Gastroesophageal sphincter (tissue), 4 donors: ENCODE data around the gene FAM184B. TPM values are rescaled to one million over a fixed set of nuclear protein-coding genes. Genes with fewer than 3 reads are reported as not detected.
"Not testable (repeated sequence)": the region's sequence is repeated elsewhere in the genome, so short reads cannot be mapped to it uniquely, and the experiment has no call there.

Experiments
- ATAC-seq: fragments of 150-250 bp; one replicate; pipeline ENCODE4 v1.9.1; 2016; ENCODE audit warnings: mild to moderate bottlenecking, moderate library complexity
- H3K27ac ChIP-seq, 4 donors: fragments of 200-600 bp; sonication (generic) in 3 of 4; 1 replicate in 3 of 4; 2 replicates in 1 of 4; pipeline ENCODE4 v1.5.1; 2016 to 2019
- H3K27me3 ChIP-seq: fragments of 200-600 bp; sonication (generic); one replicate; pipeline ENCODE4 v1.5.1; 2019
- H3K36me3 ChIP-seq, 2 donors: fragments of 200-600 bp; sonication (generic); one replicate each; pipeline ENCODE4 v1.5.1; 2019; ENCODE audit warnings: control low read depth in 1 of 2
- H3K4me1 ChIP-seq, 3 donors: fragments of 200-600 bp; sonication (generic); 1 replicate in 2 of 3; 2 replicates in 1 of 3; pipeline ENCODE4 v1.5.1; 2016 to 2019; ENCODE audit warnings: control low read depth in 2 of 3
- H3K4me3 ChIP-seq, 2 donors: fragments of 200-600 bp; sonication (generic); one replicate each; pipeline ENCODE4 v1.5.1; 2019; ENCODE audit warnings: mild to moderate bottlenecking in 1 of 2, moderate library complexity in 1 of 2
- H3K9me3 ChIP-seq, 3 donors: fragments of 200-600 bp; sonication (generic); one replicate each; pipeline ENCODE4 v1.5.1; 2017 to 2019; ENCODE audit warnings: control low read depth in 2 of 3
- CTCF ChIP-seq, 4 experiments: fragments of 200-600 bp in 2 of 4; fragments of 450-650 bp in 2 of 4; sonication (generic) in 1 of 4; IDR thresholded peaks; one replicate each; pipeline ENCODE4 v1.5.1; 2017 to 2019; ENCODE audit warnings: antibody characterized with exemption in 4 of 4, mild to moderate bottlenecking in 2 of 4, moderate library complexity in 2 of 4
- EP300 ChIP-seq: sonication (generic); formaldehyde crosslinking; IDR thresholded peaks from one replicate; pipeline ENCODE4 v1.6.1; 2017; ENCODE audit warnings: antibody characterized with exemption, mild to moderate bottlenecking
- POLR2A ChIP-seq, 2 donors: fragments of 450-650 bp; IDR thresholded peaks; one replicate each; pipeline ENCODE4 v1.6.1; 2017; ENCODE audit warnings: antibody characterized with exemption in 2 of 2, mild to moderate bottlenecking in 2 of 2, moderate library complexity in 1 of 2
- POLR2AphosphoS5 ChIP-seq: sonication (generic); formaldehyde crosslinking; IDR thresholded peaks from one replicate; pipeline ENCODE4 v1.6.1; 2017; ENCODE audit warnings: antibody characterized with exemption
- WGBS, 2 donors: methylation state at CpG; one replicate each; pipeline ENCODE4 v1.1.5; 2018; ENCODE audit warnings: low coverage in 1 of 2; 5-methylcytosine and 5-hydroxymethylcytosine counted together
- total RNA-seq, 4 donors: library from RNA; depleted of rRNA; stranded (reverse); fragments of >200 nt; gene quantifications; one replicate each; pipeline ENCODE4 v1.1.0, GENCODE V29; 2016

FAM184B gene
- total RNA-seq, 4 donors from 2014 or later = under 0.01 TPM; not detected in 3

- Histone ChIP-seq H3K4me1 (no peaks in the 10 kb centered on the region), H3K36me3 (no peaks in the 10 kb centered on the region), H3K9me3 (no peaks in the 10 kb centered on the region), H3K27me3 (peaks cover 6% of the 10 kb centered on the region), H3K27ac (no peak overlapping the region), H3K4me3 (no peak overlapping the region)
- WGBS, 2 donors = 72 to 88% methylated on average over 2 of the region's 2 CpGs
- TF ChIP-seq CTCF (IDR thresholded peaks at IDR 0.05) (no peak), POLR2AphosphoS5 (no peak), EP300 (no peak), POLR2A (IDR thresholded peaks at IDR 0.05) (no peak)
- no peak for ATAC-seq
These were observed 65.9 kb downstream of the FAM184B start for GRCh38 chr4:17715511-17715910.

- WGBS, 2 donors = 87 to 91% methylated on average over 5 of the region's 5 CpGs
- Histone ChIP-seq H3K27me3 (peaks cover 18% of the 10 kb centered on the region), H3K4me3 (no peak overlapping the region), H3K9me3 (no peaks in the 10 kb centered on the region), H3K4me1 (no peaks in the 10 kb centered on the region), H3K36me3 (no peaks in the 10 kb centered on the region), H3K27ac (no peak overlapping the region)
- TF ChIP-seq POLR2AphosphoS5 (no peak), POLR2A (IDR thresholded peaks at IDR 0.05) (no peak), CTCF (IDR thresholded peaks at IDR 0.05) (no peak), EP300 (no peak)
- no peak for ATAC-seq
These were observed 67.6 kb downstream of the FAM184B start for GRCh38 chr4:17713779-17714178.

GRCh38 chr4:17712166-17712565 is 69.3 kb downstream of the FAM184B start:
- Histone ChIP-seq H3K4me3 (no peak overlapping the region), H3K4me1 (no peaks in the 10 kb centered on the region), H3K27me3 (peaks cover 21% of the 10 kb centered on the region), H3K9me3 (no peaks in the 10 kb centered on the region), H3K27ac (no peak overlapping the region), H3K36me3 (no peaks in the 10 kb centered on the region)
- TF ChIP-seq EP300 (no peak), CTCF (IDR thresholded peaks at IDR 0.05) (no peak), POLR2A (IDR thresholded peaks at IDR 0.05) (no peak), POLR2AphosphoS5 (no peak)
- no peak for ATAC-seq
- 76 to 88% methylated on average over 4 to 5 of the region's 5 CpGs for WGBS, 2 donors

- not testable (repeated sequence) for H3K4me3 ChIP-seq, H3K27ac ChIP-seq, H3K4me1 ChIP-seq, H3K36me3 ChIP-seq, ATAC-seq, H3K9me3 ChIP-seq
- 88 to 91% methylated on average over 4 to 5 of the region's 8 CpGs for WGBS, 2 donors
- H3K27me3 ChIP-seq = peaks cover 23% of the 10 kb centered on the region
These were observed 70.2 kb downstream of the FAM184B start for GRCh38 chr4:17711206-17711605.

- Histone ChIP-seq H3K27me3 (peaks cover 23% of the 10 kb centered on the region), H3K36me3 (no peaks in the 10 kb centered on the region), H3K9me3 (no peaks in the 10 kb centered on the region), H3K4me3 (no peak overlapping the region), H3K27ac (no peak overlapping the region), H3K4me1 (no peaks in the 10 kb centered on the region)
- WGBS, 2 donors = 35 to 56% methylated on average over 2 to 8 of the region's 8 CpGs
- ATAC-seq = no peak
- TF ChIP-seq CTCF (IDR thresholded peaks at IDR 0.05) = no peak
- TF ChIP-seq POLR2A (IDR thresholded peaks at IDR 0.05) = no peak
- no peak for TF ChIP-seq POLR2AphosphoS5
- TF ChIP-seq EP300 = no peak
These were observed 71.7 kb downstream of the FAM184B start for GRCh38 chr4:17709763-17710068.
